GM18507 (cell line): Measurements from ENCODE around the gene MXD3.
"Not testable (repeated sequence)": the region's sequence is repeated elsewhere in the genome, so short reads cannot be mapped to it uniquely, and the experiment has no call there.

Experiments
- DNase-seq: peaks from one replicate; pipeline ENCODE4 v3.0.0; 2011; ENCODE audit warnings: low read depth; ENCODE audit not compliant: insufficient read length; ENCODE audit errors: extremely low spot score
- FAIRE-seq: peaks from 2 replicates; lab custom pipeline; 2011; peaks lifted over from hg19 to GRCh38; lab: Jason Lieb, UNC

The MXD3 gene, protein sequence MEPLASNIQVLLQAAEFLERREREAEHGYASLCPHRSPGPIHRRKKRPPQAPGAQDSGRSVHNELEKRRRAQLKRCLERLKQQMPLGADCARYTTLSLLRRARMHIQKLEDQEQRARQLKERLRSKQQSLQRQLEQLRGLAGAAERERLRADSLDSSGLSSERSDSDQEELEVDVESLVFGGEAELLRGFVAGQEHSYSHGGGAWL

GRCh38 chr5:177311723-177312648 lies at the start of gene MXD3:
Gene MXD3 (minus strand): TSS chr5:177311898. CDS start chr5:177311830, 68 bp downstream.
- DNase-seq (peak; percentile 84), FAIRE-seq (peak; percentile 95)

- FAIRE-seq: not testable (repeated sequence)
Measured at GRCh38 chr5:177360740-177361139, 49.0 kb upstream of the MXD3 start.

GRCh38 chr5:177359860-177360259 lies 48.2 kb upstream of the MXD3 start:
- DNase-seq (no peak), FAIRE-seq (no peak)

More at GRCh38 chr5:177360740-177361139, 49.0 kb upstream of the MXD3 start:
- DNase-seq: not testable (repeated sequence)

- no peak for FAIRE-seq
- DNase-seq: no peak
Measured at GRCh38 chr5:177359451-177359851, 47.8 kb upstream of the MXD3 start.

- FAIRE-seq: no peak
- DNase-seq: no peak
Measured at GRCh38 chr5:177358370-177358819, 46.7 kb upstream of the MXD3 start.

- DNase-seq: peak; percentile 76
Measured at GRCh38 chr5:177357459-177358351, 46.0 kb upstream of the MXD3 start, which contains the start of gene RGS14. Gene RGS14 (plus strand): TSS chr5:177357924. CDS start chr5:177358025, 101 bp downstream.

DNA sequence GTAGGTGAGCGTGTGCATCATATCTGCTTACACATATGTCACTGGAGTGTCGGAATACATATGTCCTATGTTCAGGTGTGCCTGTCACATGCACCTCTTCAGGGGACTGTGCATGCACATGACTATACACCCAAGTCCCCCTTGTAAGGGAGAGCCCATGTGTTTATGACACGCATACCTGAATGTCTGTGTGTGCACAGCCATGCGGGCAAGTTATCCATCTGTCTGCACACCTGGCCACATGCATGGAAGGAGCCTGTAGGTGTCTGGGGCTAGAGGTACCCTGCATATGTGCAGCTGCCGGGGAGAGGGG lies 45.4 kb upstream of the MXD3 start:
- FAIRE-seq: no peak
- no peak for DNase-seq

More at GRCh38 chr5:177357459-177358351, 46.0 kb upstream of the MXD3 start, which contains the start of gene RGS14:
- FAIRE-seq: peak; percentile 99

DNA sequence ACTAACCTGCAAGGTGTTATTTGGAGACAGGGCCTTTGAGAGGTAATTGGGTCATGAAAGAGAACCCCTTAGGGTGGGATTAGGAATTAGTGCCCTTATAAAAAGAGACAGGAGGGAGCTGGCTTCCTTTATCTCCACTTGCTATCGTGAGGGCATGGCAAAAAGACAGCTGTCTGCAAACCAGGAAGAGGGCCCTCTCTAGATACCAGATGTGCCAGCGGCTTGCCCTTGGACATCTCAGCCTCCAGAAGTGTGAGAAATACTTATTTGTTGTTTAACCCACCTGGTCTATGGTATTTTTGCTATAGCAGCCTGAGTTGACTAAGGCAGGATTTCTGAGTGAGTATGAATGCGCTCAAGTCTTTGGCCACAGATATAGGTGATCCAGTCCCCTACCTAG lies 45.0 kb upstream of the MXD3 start:
- no peak for DNase-seq
- no peak for FAIRE-seq

DNA sequence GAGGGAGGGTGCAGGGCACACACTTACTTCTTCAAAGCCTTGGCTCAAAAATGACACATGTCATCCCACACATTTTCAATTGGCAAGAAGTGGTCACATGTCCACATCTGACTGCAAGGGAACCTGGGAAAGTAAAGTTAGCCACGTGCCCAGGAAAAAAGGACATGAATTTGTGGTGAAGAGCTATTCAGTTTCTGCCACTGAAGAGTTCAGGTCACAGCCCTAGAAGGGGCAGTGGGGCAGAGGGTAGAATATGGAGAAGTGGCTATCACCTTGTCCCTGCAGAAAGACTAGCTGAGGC lies 44.1 kb upstream of the MXD3 start:
- no peak for FAIRE-seq
- no peak for DNase-seq

GRCh38 chr5:177355162-177355867 lies 43.6 kb upstream of the MXD3 start:
- FAIRE-seq (no peak), DNase-seq (no peak)

GRCh38 chr5:177354711-177355110 lies 43.0 kb upstream of the MXD3 start:
- no peak for FAIRE-seq
- no peak for DNase-seq

GRCh38 chr5:177354256-177354655 lies 42.6 kb upstream of the MXD3 start:
- no peak for FAIRE-seq
- DNase-seq: no peak

DNA sequence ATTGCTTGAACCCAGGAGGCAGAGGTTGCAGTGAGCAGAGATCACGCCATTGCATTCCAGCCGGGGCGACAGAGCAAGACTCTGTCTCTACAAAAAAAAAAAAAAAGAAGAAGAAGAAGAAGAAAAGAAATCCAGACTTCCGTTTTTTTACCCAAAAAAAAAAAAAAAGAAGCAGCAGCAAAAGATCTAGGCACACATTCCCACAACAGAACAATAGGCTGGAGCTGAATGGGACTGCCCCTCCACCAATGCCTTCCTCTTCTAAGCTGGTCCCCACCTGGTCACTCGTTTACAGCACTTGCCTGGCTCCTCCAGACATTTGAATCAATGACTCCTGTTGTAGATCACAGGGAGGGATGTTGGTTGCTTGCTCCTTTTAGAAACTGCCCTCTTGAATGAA lies 41.4 kb upstream of the MXD3 start:
- no peak for DNase-seq
- FAIRE-seq: no peak

- DNase-seq: peak; percentile 79
- FAIRE-seq: peak; percentile 94
Measured at GRCh38 chr5:177351392-177352329, 40.0 kb upstream of the MXD3 start, which contains the start of gene LMAN2. Gene LMAN2 (minus strand): TSS chr5:177351668. CDS start chr5:177351647, 21 bp downstream.

GRCh38 chr5:177350776-177351391 lies 39.2 kb upstream of the MXD3 start:
- DNase-seq (no peak), FAIRE-seq (no peak)

DNA sequence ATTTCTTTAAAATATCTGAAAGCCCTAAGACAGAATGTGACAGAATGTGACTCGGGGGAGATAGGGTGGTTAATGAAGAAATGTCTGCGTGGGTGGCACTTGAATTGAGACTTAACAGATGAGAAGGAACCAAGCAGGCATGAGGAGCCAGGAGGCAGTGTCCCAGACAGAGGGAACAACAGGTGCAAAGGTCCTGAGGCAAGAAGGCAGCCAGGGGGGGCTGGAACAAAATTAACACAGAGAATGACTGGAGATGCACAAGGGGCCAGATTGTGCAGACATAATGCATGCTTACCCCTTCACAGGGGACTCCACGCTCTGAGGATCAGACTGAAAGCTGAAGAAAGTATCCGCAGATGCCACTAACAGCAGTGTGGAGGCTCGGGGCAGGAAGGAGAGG lies 38.1 kb upstream of the MXD3 start:
- FAIRE-seq (no peak), DNase-seq (no peak)

GRCh38 chr5:177349362-177349647 lies 37.6 kb upstream of the MXD3 start:
- DNase-seq (no peak), FAIRE-seq (no peak)

- FAIRE-seq (no peak), DNase-seq (no peak)
Measured at GRCh38 chr5:177347699-177348098, 36.0 kb upstream of the MXD3 start.
